HG03108 (cell line): ENCODE data around the gene CCDC197.

Experiments used
- ATAC-seq: cut with Tn5 transposase; IDR thresholded peaks from one replicate; pipeline ENCODE4 v1.9.1; 2021; ENCODE audit warnings: moderate library complexity; ENCODE audit not compliant: unreplicated experiment

The CCDC197 gene

GRCh38 chr14:93997082-93997481, at the start of gene CCDC197:
Gene CCDC197 (plus strand): TSS chr14:93997301. CDS start chr14:93998132, 831 bp downstream.
- no peak for ATAC-seq

GRCh38 chr14:93949511-93950075, 47.5 kb upstream of the CCDC197 start:
- no peak for ATAC-seq

- ATAC-seq, result no peak
These were observed 46.0 kb upstream of the CCDC197 start for GRCh38 chr14:93950948-93951634.

- no peak for ATAC-seq
These were observed 45.2 kb upstream of the CCDC197 start for GRCh38 chr14:93951635-93952540.

GRCh38 chr14:93952829-93953228, 44.3 kb upstream of the CCDC197 start:
- no peak for ATAC-seq

- ATAC-seq, result no peak
These were observed 43.8 kb upstream of the CCDC197 start for GRCh38 chr14:93953263-93953662.

GRCh38 chr14:93953739-93954515, 43.2 kb upstream of the CCDC197 start:
- no peak for ATAC-seq

GRCh38 chr14:93954516-93954830, 42.6 kb upstream of the CCDC197 start:
- no peak for ATAC-seq

- ATAC-seq, result peak; percentile 21
These were observed 41.9 kb upstream of the CCDC197 start for GRCh38 chr14:93954900-93955849.

GRCh38 chr14:93955850-93956481, 41.1 kb upstream of the CCDC197 start:
- ATAC-seq, result no peak

GRCh38 chr14:93956514-93957332, 40.4 kb upstream of the CCDC197 start:
- no peak for ATAC-seq

GRCh38 chr14:93957333-93957710, 39.8 kb upstream of the CCDC197 start:
- ATAC-seq, result no peak

GRCh38 chr14:93957751-93958566, 39.1 kb upstream of the CCDC197 start:
- no peak for ATAC-seq

GRCh38 chr14:93958567-93959238, 38.4 kb upstream of the CCDC197 start:
- ATAC-seq, result no peak

- ATAC-seq, result peak; percentile 75
These were observed 37.6 kb upstream of the CCDC197 start for GRCh38 chr14:93959239-93960107.

GRCh38 chr14:93960108-93960475, 37.0 kb upstream of the CCDC197 start:
- no peak for ATAC-seq
